Left lung (tissue), 10 donors: ENCODE results near the gene OR2F1. TPM values are rescaled to one million over a fixed set of nuclear protein-coding genes. Genes with fewer than 3 reads are reported as not detected.
A peak's percentile ranks its signal among the peaks of the same experiment; 100 is the strongest.

Experiments used
- ATAC-seq: fragments of 200-7000 bp; cut with Tn5 transposase; one replicate; pipeline ENCODE4 v1.9.1; 2020; ENCODE audit warnings: moderate library complexity
- DNase-seq, 4 donors: peaks; one replicate each; pipeline ENCODE4 v3.0.0-alpha.2; 2013 to 2020
- H3K27ac ChIP-seq, 2 donors: fragments of 200-600 bp; sonication (generic) in 1 of 2; one replicate each; pipeline versions ENCODE4 v1.5.0 to v1.8.0; 2020 to 2021
- H3K27me3 ChIP-seq, 2 donors: fragments of 200-600 bp; sonication (generic) in 1 of 2; one replicate each; pipeline versions ENCODE4 v1.5.0 to v1.8.0; 2020 to 2021
- H3K36me3 ChIP-seq, 2 donors: fragments of 200-600 bp; sonication (generic) in 1 of 2; one replicate each; pipeline versions ENCODE4 v1.5.0 to v1.8.0; 2020 to 2021
- H3K4me1 ChIP-seq, 2 donors: fragments of 200-600 bp; one replicate each; pipeline ENCODE4 v1.8.0; 2021
- H3K4me3 ChIP-seq, 2 donors: fragments of 200-600 bp; sonication (generic) in 1 of 2; one replicate each; pipeline versions ENCODE4 v1.5.0 to v1.8.0; 2020 to 2021; ENCODE audit warnings: mild to moderate bottlenecking in 1 of 2
- H3K9me3 ChIP-seq, 2 donors: fragments of 200-600 bp; sonication (generic) in 1 of 2; one replicate each; pipeline versions ENCODE4 v1.5.0 to v1.8.0; 2020 to 2021
- CTCF ChIP-seq, 2 donors: fragments of 200-600 bp; sonication (generic) in 1 of 2; IDR thresholded peaks; one replicate each; pipeline versions ENCODE4 v1.5.0 to v1.8.0; 2021; ENCODE audit warnings: antibody characterized with exemption in 2 of 2
- intact Hi-C, 2 donors: fragments of 100-400 bp; cut with DNase I; formaldehyde crosslinking; loops; one replicate each; pipeline versions ENCODE4 v1.11.2 to v1.14.2; 2022
- polyA plus RNA-seq, 6 donors: library from polyadenylated mRNA; unstranded; fragments of 120-200 nt; gene quantifications; one replicate each; pipeline ENCODE4 v1.2.1, GENCODE V29; 2013; ENCODE audit not compliant: insufficient read length in 6 of 6
- total RNA-seq, 2 donors: library from RNA; stranded (reverse); fragmentation: NEBNext Ultra II Directional; extraction: Animal tissue kit (Norgen Biotek cat#: 25700); gene quantifications; one replicate each; pipeline ENCODE4 v1.2.1, GENCODE V29; 2021
- donor health status: DM: no; HTN: yes; CAD: no.
- donor health status: DM: no; HTN: no; CAD: no.

OR2F1 gene
- total and polyA plus RNA-seq, 8 donors = 0.06 to 0.65 (median 0.30) TPM; not detected in 4

DNA sequence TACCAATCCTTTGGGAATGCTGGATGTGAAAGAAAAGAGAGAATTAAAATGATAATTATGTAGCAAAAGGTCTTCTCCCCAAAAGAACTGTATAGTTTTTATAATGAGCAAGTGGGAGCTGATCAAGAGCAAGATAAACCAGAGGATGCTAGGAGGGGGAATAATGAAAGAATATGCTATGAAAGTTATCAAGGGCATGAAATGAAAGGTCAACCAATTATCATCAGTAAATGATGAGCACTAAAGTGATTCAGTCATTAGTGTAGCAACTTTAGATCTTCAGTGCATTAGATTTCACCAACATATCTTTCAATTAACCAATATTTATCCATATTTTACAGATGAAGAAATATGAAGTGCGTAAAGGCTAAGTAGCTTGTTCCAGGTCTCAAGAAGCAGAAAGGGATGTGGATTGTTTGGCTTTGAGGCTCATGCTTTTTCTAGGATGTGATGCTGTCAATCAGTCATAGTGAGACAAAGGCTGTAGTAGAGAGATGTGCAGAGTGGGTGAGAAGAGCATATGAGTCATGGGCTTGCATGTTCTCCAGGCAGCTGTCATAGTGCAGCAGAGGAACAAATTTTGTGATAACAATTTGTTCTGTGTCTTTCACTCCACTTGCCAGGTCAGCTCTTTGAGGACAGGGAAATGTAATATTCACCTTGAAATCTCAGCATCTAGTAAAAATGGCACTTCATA lies 25.3 kb upstream of the OR2F1 start:
- ATAC-seq (no peak), DNase-seq (no peak)
- intact Hi-C loops = no loop called here
- no peak for TF ChIP-seq CTCF (IDR thresholded peaks at IDR 0.05)
- Histone ChIP-seq H3K4me3 (no peak overlapping the region), H3K27me3 (no peaks in the 10 kb centered on the region), H3K4me1 (no peaks in the 10 kb centered on the region), H3K27ac (no peak overlapping the region), H3K36me3 (no peaks in the 10 kb centered on the region), H3K9me3 (no peaks in the 10 kb centered on the region)

DNA sequence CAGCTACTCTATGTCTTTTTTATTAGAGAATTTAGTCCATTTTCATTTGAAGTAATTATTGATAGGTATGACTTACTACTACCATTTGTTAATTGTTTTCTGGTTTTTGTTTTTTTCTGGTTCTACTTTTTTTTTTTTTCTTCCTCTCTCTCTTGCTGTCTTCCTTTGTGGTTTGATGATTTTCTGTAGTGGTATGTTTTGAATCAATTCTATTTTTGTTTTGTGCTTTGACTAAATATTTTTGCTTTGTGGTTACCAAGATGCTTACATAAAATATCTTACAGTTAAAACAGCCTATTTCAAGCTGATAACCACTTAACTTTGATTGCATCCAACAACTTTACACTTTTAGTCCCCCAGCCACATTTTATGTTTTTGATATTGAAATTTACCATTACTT lies 22.9 kb upstream of the OR2F1 start:
- no peak for DNase-seq
- H3K4me3 ChIP-seq = no peak overlapping the region
- no peaks in the 10 kb centered on the region for H3K4me1 ChIP-seq
- no peaks in the 10 kb centered on the region for H3K27me3 ChIP-seq
- intact Hi-C loops = no loop called here
- no peak overlapping the region for H3K27ac ChIP-seq
- no peak for TF ChIP-seq CTCF (IDR thresholded peaks at IDR 0.05)
- no peaks in the 10 kb centered on the region for H3K9me3 ChIP-seq
- H3K36me3 ChIP-seq = no peaks in the 10 kb centered on the region
- ATAC-seq = no peak

DNA sequence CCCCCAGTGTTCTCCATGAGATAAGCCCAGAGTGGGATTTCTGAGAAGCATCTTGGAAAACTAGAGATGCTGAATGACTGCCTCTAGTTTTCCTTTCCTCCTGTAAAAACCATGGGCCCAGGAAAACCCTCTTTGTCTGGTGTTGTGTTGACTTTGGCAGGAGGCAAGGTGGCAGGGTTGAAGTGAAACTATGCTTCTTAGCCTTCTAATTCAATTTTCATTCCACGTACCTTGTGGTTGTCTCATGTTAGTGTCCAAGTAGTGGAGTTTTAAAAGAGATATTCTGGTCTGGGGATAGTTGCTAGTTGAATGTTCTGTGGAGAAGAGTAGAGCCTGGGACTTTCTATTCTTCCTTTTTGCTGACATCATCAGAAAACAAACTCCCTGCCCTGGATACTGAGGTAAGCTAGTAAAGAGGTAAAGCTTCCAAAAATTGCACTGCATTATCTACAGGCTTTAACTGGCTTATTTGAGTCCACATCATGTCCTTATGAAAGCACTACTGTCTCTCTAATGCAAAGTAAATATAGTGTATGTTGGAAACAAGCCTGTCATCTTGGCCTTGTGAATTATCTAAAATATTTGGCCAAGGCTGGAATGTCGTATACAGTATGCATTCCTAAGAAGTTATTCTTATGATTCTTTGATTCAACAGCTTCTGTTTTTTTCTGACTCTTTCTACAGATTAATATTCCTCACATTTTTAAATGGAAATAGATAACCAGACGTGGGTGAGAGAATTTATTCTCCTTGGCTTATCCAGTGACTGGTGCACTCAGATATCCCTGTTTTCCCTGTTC lies 19.9 kb upstream of the OR2F1 start, which contains the start of gene OR2F2:
TSS of gene OR2F2 (plus strand) at position 708 of the 800 bp plus-strand sequence. CDS start at position 708, 0 bp downstream.
- ATAC-seq (no peak), DNase-seq (no peak)
- Histone ChIP-seq H3K36me3 (no peaks in the 10 kb centered on the region), H3K4me3 (no peak within 1 kb of the TSS), H3K4me1 (no peaks in the 10 kb centered on the region), H3K27me3 (no peaks in the 10 kb centered on the region), H3K27ac (no peak within 1 kb of the TSS), H3K9me3 (no peaks in the 10 kb centered on the region)
- TF ChIP-seq CTCF (IDR thresholded peaks at IDR 0.05) = no peak
- intact Hi-C loops = no loop called here

DNA sequence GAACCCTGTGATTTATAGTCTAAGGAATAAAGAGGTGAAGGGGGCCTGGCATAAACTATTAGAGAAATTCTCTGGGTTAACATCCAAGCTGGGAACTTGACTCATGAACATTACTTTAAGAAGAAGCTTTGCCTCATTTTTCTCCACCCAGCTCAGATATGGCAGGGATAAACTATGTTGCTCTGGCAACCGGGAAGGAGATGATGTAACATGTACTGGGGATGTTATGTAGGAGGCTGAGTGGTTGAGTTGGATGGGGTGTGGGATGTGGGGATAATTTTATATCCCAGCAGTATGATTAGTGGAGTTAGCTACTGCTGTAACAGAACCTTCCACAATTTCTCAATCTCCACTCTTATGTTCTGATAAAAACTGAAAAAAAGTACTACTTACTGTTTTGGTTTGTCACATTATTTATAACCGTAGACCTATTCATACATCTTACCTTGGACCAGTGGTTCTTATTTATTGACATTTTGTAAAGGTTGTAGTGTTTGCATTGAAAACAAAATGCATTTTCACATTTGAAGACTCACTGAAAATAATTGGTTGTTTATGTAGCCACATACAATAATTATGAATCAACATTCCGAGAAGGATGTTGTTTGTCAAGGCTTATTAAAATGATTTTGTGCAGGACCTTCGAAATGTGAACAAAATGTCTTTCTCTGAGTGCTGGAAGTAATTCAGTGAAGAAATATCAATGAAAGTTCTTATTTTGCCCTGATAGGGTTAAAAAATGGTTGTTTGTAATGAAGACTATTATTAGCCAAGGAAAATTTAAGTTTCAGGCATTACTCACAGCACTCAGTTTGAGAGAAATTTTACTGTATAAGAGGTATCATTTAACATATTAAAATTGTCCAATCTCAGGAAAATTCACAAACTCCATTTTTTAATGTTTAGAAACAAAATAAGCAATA lies 18.3 kb upstream of the OR2F1 start:
- Histone ChIP-seq H3K27ac (no peak overlapping the region), H3K4me1 (no peaks in the 10 kb centered on the region), H3K36me3 (no peaks in the 10 kb centered on the region), H3K27me3 (no peaks in the 10 kb centered on the region), H3K9me3 (no peaks in the 10 kb centered on the region), H3K4me3 (no peak overlapping the region)
- intact Hi-C loops = no loop called here
- ATAC-seq (peak; percentile 47), DNase-seq (no peak)
- TF ChIP-seq CTCF (IDR thresholded peaks at IDR 0.05) = no peak
